ENCODE data around the gene LTBP4.
"Not testable (repeated sequence)": the region's sequence is repeated elsewhere in the genome, so short reads cannot be mapped to it uniquely, and the experiment has no call there.

Gene LTBP4

GRCh38 chr19:40612831-40613689 is 11.9 kb downstream of the LTBP4 start:
- DNase-seq (ENCODE audit: low read depth) = peak; percentile 35

DNA sequence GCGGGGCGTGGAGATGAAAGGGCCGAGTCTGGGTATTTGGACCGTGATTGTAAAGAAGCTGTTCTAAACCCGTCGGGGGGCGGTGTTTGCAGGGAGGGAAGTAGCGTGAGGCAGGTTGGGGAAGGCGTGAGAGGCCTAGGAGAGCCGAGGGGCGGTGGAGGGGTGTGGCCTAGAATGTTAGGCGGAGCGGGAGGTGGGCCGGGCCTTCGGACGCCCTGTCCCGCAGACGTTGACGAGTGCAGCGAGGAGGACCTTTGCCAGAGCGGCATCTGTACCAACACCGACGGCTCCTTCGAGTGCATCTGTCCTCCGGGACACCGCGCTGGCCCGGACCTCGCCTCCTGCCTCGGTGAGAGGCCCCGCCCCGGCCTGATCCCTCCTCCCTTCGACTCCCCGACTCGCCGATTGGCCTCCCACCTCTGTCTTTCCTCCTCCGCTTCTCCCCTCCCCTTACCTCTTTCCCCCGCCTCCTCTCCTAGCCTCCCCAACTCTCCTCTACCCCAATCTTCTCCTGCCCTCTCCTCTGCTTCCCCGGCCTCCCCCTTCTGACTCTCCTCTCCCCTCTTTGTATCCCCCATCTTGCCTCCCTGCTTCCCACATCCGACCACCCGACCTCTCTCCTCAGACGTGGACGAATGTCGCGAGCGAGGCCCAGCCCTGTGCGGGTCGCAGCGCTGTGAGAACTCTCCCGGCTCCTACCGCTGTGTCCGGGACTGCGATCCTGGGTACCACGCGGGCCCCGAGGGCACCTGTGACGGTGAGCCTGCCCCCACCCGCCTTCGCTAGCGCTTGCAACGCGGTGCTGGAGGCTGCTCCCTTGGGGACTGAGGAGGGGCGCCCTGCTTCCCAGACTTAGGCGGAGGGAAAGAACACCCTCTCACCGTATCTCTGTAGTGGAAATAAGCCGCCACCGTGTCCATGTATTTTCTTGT is 12.8 kb downstream of the LTBP4 start:
- peak; percentile 76 for DNase-seq (ENCODE audit: low read depth)

DNA sequence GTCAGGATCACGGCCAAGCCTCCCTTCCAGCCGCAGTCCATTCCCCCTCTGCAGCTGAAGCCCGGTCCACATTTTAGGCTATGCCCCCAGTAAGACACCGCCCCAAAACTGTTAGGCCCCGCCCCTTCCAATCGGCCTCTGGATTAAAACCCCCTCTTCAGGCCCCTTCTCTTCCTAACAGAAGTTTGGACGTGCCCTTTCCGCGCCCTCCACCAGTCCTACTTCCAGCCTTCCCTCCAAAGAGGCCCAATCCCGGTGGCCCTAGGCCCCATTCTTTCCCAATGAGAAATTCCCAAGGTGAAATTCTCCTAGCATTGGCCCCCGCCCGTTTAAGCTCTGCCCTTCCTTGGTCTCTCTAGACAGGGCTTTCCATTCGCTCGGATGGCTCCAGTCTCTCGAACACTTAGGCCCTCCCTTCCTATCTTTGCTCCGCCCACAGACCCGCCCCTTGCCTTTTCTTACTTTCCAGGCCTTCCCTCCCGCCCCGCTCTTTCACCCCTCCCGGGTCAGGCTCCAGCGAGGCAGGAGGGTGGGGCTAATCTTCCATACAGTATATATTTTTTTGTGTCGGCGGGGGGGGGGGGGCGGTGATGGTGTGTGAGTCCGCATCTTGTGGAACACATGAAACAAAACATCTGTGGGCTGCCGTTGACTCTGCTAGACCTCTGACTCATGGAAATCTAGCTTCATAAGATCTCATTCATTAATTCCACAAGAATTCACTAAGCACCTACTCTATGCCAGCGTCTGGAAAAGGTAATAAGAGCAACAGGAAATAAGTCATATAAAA is 13.6 kb downstream of the LTBP4 start:
- DNase-seq (ENCODE audit: low read depth) = peak; percentile 98

DNA sequence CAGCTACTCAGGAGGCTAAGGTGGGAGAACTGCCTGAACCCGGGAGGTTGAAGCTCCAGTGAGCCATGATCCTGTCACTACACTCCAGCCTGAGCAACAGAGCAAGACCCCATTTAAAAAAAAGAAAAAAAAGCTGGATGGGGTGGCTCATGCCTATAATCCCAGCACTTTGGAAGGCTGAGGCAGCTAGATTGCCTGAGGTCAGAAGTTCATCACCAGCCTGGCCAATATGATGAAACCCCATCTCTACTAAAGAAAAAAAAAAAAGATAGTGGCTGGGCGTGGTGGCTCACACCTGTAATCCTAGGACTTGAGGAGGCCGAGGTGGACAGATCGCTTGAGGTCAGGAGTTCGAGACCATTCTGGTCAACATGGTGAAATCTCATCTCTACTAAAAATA is 15.0 kb downstream of the LTBP4 start:
- DNase-seq (ENCODE audit: low read depth) = no peak

DNA sequence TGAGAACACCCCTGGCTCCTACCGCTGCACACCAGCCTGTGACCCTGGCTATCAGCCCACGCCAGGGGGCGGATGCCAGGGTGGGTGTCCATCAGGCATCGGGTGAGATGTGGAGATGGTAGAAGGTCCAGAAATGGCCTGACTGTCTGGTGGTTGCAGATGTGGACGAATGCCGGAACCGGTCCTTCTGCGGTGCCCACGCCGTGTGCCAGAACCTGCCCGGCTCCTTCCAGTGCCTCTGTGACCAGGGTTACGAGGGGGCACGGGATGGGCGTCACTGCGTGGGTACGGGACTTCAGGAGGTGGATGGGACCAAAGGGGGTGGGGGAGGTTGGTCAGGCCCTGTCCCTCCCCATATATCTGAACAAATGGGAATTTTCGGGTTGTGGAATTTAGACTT is 15.8 kb downstream of the LTBP4 start:
- no peak for DNase-seq (ENCODE audit: low read depth)

DNA sequence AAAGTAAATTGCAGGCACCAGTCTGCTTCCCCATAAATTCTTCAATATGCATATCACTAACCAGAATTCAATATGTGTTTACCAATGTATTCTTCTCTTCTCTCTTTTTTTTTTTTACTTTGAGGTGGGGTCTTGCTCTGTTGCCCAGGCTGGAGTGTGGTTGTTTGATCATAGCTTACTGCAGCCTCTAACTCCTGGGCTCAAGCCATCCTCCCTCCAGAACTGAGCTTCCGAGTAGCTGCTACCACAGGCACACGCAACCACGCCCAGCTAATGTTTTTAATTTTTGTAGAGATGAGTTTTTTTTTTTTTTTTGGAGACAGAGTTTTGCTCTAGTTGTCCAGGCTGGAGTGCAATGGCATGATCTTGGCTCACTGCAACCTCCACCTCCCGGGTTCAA is 16.8 kb downstream of the LTBP4 start:
- no peak for DNase-seq (ENCODE audit: low read depth)

DNA sequence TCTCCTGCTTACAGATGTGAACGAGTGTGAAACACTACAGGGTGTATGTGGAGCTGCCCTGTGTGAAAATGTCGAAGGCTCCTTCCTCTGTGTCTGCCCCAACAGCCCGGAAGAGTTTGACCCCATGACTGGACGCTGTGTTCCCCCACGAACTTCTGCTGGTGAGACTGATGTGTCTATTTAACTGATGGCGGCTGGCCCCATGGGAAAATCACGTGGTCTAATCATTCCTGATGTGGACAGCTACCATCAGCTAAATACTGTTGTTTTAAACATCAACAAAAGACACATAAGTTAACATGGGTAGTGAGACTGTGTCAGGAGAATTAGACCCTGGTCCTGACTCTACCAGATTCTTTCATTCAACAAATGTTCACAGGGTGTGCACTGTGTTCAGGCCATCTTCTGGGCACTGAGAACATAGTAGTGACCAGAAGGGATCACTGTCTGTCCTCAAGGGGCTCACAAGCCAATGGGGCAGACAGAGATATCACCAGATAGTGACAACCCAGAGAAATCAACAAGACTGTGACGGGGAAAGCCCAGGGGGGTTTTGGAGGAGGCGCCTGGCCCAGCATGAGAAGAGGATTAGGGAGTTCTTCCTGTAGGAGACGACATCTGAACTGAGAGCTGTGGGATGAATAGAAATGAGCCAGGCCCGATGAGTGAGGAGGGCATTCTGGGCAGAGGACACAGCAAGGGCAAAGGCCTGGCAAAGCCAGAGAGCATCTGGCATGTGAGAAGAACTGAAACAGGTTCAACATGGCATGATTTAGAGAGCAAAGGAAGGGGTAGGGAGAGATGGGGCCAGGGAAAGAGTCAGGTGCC is 18.4 kb downstream of the LTBP4 start:
- no peak for DNase-seq (ENCODE audit: low read depth)

- no peak for DNase-seq (ENCODE audit: low read depth)
Observed at GRCh38 chr19:40620161-40620485, 19.0 kb downstream of the LTBP4 start.

GRCh38 chr19:40621283-40621682 is 20.1 kb downstream of the LTBP4 start:
- DNase-seq (ENCODE audit: low read depth) = no peak

DNA sequence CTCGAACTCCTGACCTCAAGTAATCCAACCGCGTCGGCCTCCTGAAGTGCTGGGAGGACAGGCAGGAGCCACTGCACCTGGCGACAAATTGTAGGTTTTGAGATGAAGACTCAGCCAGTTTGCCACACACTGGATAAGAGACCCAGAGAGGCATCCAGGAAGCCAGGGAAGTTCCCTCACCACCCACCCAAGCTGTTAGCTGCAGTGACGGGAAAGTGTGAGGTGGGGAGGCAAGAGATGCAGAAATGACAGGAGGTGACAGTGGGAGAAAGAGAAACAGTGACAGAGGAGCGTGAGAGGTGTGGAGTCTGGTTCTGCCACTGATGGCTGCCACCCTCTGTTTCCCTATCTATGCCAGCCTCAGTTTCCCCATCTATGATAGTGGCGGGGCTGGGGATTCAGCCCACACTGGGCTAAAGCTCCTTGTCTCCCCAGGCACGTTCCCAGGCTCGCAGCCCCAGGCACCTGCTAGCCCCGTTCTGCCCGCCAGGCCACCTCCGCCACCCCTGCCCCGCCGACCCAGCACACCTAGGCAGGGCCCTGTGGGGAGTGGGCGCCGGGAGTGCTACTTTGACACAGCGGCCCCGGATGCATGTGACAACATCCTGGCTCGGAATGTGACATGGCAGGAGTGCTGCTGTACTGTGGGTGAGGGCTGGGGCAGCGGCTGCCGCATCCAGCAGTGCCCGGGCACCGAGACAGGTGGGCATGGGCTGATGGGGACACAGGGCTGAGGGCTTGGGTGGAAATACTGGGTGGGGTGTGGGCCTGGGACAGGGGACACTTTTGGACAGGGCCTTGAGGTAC is 21.0 kb downstream of the LTBP4 start:
- DNase-seq (ENCODE audit: low read depth) = no peak

GRCh38 chr19:40622773-40623075 is 21.6 kb downstream of the LTBP4 start:
- no peak for DNase-seq (ENCODE audit: low read depth)

GRCh38 chr19:40623403-40624251 is 22.5 kb downstream of the LTBP4 start:
- DNase-seq (ENCODE audit: low read depth) = peak; percentile 23

DNA sequence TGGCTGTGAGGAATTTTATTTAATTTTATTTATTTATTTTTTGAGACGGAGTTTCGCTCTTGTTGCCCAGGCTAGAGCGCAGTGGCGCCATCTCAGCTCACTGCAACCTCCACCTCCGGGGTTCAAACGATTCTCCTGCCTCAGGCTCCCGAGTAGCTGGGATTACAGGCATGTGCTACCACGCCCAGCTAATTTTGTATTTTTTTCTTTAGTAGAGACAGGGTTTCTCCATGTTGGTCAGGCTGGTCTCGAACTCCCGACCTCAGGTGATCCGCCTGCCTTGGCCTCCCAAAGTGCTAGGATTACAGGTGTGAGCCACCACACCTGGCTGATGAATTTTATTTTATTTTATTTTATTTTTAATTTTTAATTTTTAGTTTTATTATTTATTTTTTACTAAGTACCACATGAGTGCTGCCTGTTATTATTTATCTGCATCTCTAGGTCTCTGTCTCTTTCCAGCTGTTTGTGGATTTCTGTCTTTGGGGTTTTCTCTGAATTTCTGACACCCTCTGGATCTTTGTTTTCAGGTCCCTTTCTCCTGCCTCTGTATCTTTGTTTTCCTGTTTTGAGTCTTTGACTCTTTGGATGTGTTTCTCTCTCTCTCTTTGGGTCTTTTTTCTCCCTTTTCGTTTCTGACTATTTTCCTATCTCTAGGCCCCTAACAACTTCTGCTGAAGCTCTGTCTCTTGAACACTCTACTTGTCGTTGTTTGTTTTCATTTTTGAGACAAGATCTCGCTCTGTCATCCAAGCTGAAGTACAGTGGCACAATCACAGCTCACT is 23.4 kb downstream of the LTBP4 start:
- DNase-seq (ENCODE audit: low read depth) = not testable (repeated sequence)

- DNase-seq (ENCODE audit: low read depth) = no peak
Observed at GRCh38 chr19:40625406-40626120, 24.4 kb downstream of the LTBP4 start.

GRCh38 chr19:40626918-40627317 is 25.7 kb downstream of the LTBP4 start:
- no peak for DNase-seq (ENCODE audit: low read depth)

DNA sequence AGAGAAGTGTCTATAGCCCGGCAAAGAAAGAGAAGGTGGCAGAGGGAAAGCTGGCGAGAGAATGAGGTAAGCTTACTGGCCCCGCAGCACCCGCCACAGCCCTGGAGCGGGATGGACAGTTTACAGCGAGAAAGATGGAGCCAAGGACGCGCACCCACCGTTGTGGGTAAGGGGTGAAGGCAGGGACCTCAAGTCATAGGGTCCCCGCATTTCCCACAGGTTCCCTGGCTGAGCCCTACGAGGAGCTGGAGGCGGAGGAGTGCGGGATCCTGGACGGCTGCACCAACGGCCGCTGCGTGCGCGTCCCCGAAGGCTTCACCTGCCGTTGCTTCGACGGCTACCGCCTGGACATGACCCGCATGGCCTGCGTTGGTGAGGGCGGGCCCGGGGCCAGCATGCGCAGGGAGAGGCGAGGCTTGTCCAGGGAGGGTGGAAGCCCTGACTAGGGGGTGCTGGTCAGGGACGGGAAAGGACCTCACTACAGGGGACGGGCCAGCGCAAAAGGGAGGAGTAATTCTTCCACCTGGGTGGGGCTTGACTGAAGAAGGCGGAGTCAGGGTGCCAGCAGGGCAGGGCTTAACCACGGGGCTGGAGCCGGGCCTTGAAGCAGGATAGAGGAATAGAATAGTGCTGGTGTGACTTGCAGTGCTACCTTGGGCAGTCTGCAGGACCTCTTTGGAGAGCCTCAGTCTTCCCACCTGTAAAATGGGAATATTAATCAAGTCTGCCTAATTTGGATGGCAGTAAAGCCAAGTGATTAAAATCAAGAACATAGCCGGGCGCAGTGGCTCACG is 26.5 kb downstream of the LTBP4 start:
- no peak for DNase-seq (ENCODE audit: low read depth)

GRCh38 chr19:40629346-40629745 is 28.2 kb downstream of the LTBP4 start:
- DNase-seq (ENCODE audit: low read depth) = no peak

All from ELR (cell line).